Vagina (tissue), 2 donors: Measurements from ENCODE around the gene CSNK1G3.

ENCODE experiments used
- CTCF ChIP-seq, 3 experiments: fragments of 450-650 bp in 2 of 3; fragments of 200-600 bp in 1 of 3; sonication (generic) in 1 of 3; IDR thresholded peaks; one replicate each; pipeline ENCODE4 v1.5.1; 2017 to 2019; ENCODE audit warnings: antibody characterized with exemption in 3 of 3, mild to moderate bottlenecking in 2 of 3, moderate library complexity in 2 of 3
- POLR2A ChIP-seq, 2 donors: fragments of 450-650 bp; IDR thresholded peaks; one replicate each; pipeline ENCODE4 v1.6.1; 2017; ENCODE audit warnings: antibody characterized with exemption in 2 of 2, mild to moderate bottlenecking in 2 of 2, moderate library complexity in 2 of 2

- TF ChIP-seq CTCF (IDR thresholded peaks at IDR 0.05) = no peak
- no peak for TF ChIP-seq POLR2A (IDR thresholded peaks at IDR 0.05)
Measured at GRCh38 chr5:123578390-123578789, 66.4 kb downstream of the CSNK1G3 start.
